Right lung (tissue), 10 donors: Measurements from ENCODE around the gene KRTAP17-1. TPM values are rescaled to one million over a fixed set of nuclear protein-coding genes. Genes with fewer than 3 reads are reported as not detected.
"Not testable (repeated sequence)": the region's sequence is repeated elsewhere in the genome, so short reads cannot be mapped to it uniquely, and the experiment has no call there.

ENCODE experiments used
- DNase-seq, 2 donors: peaks; one replicate each; pipeline ENCODE4 v3.0.0-alpha.2; 2013
- long read RNA-seq, 8 donors: transcript quantifications; one replicate each; lab custom pipeline, GENCODE V29; 2026
- polyA plus RNA-seq, 5 donors: library from polyadenylated mRNA; unstranded; fragments of 120-200 nt; gene quantifications; one replicate each; pipeline versions ENCODE4 v1.2.1 to v1.2.3, GENCODE V29; 2013; ENCODE audit warnings: inconsistent platforms in 1 of 5, low replicate concordance in 1 of 5; ENCODE audit not compliant: insufficient read length in 5 of 5, insufficient read depth in 1 of 5

KRTAP17-1 gene
- not detected for polyA plus RNA-seq
- long read RNA-seq, donor 1 = 0 reads
- long read RNA-seq, donor 2 = 0 reads
- long read RNA-seq, donor 3 = 0 reads
- long read RNA-seq, donor 4 = 0 reads
- long read RNA-seq, donor 5 = 0 reads
- long read RNA-seq, donor 6 = 0 reads
- long read RNA-seq, donor 7 = 0 reads
- long read RNA-seq, donor 8 = 0 reads

GRCh38 chr17:41315204-41315794, at the start of gene KRTAP17-1:
TSS of gene KRTAP17-1 (minus strand) at chr17:41315710. CDS start at chr17:41315650, 60 bp downstream.
- no peak for DNase-seq

GRCh38 chr17:41363881-41364280, 48.4 kb upstream of the KRTAP17-1 start:
- DNase-seq = no peak

GRCh38 chr17:41360296-41360995, 44.9 kb upstream of the KRTAP17-1 start:
- DNase-seq = no peak

- no peak for DNase-seq
Observed at GRCh38 chr17:41354536-41354935, 39.0 kb upstream of the KRTAP17-1 start.

- DNase-seq = no peak
Observed at GRCh38 chr17:41352597-41353366, 37.3 kb upstream of the KRTAP17-1 start.

- no peak for DNase-seq
Observed at GRCh38 chr17:41351177-41351576, 35.7 kb upstream of the KRTAP17-1 start.

- DNase-seq = not testable (repeated sequence)
Observed at GRCh38 chr17:41350381-41350878, 34.9 kb upstream of the KRTAP17-1 start, which contains the start of gene KRT33A. TSS of gene KRT33A (minus strand) at chr17:41350828. CDS start at chr17:41350767, 61 bp downstream.

GRCh38 chr17:41347869-41348760, 32.6 kb upstream of the KRTAP17-1 start:
- no peak for DNase-seq

GRCh38 chr17:41346421-41346820, 30.9 kb upstream of the KRTAP17-1 start:
- DNase-seq = not testable (repeated sequence)

- DNase-seq = no peak
Observed at GRCh38 chr17:41345992-41346391, 30.5 kb upstream of the KRTAP17-1 start.

GRCh38 chr17:41343029-41343428, 27.5 kb upstream of the KRTAP17-1 start:
- DNase-seq = no peak

- no peak for DNase-seq
Observed at GRCh38 chr17:41340934-41341861, 25.7 kb upstream of the KRTAP17-1 start.

GRCh38 chr17:41340494-41340893, 25.0 kb upstream of the KRTAP17-1 start:
- DNase-seq = no peak

- no peak for DNase-seq
Observed at GRCh38 chr17:41339571-41340172, 24.2 kb upstream of the KRTAP17-1 start.

- DNase-seq = peak; percentile 29 to 31
Observed at GRCh38 chr17:41338961-41339485, 23.5 kb upstream of the KRTAP17-1 start.

GRCh38 chr17:41335747-41336146, 20.2 kb upstream of the KRTAP17-1 start:
- no peak for DNase-seq

- DNase-seq = no peak
Observed at GRCh38 chr17:41334385-41335305, 19.1 kb upstream of the KRTAP17-1 start.

- DNase-seq = no peak
Observed at GRCh38 chr17:41333836-41334235, 18.3 kb upstream of the KRTAP17-1 start.
